Psoas muscle (tissue), 8 donors: ENCODE data around the gene ACOXL. TPM values are rescaled to one million over a fixed set of nuclear protein-coding genes. Genes with fewer than 3 reads are reported as not detected.
"Not testable (repeated sequence)": the region's sequence is repeated elsewhere in the genome, so short reads cannot be mapped to it uniquely, and the experiment has no call there.

Source experiments
- ATAC-seq, 4 donors: fragments of 200-7000 bp; cut with Tn5 transposase; one replicate each; pipeline ENCODE4 v1.9.1; 2020; ENCODE audit warnings: moderate library complexity in 3 of 4, mild to moderate bottlenecking in 2 of 4
- DNase-seq, 2 donors: peaks; one replicate each; pipeline ENCODE4 v3.0.0-alpha.2; 2020
- H3K27ac ChIP-seq: fragments of 200-600 bp; one replicate; pipeline ENCODE4 v1.8.0; 2022
- H3K27me3 ChIP-seq, 3 donors: fragments of 200-600 bp in 1 of 3; one replicate each; pipeline versions ENCODE4 v1.6.1 to v1.8.0; 2013 to 2022; ENCODE audit warnings: low read length in 2 of 3, mild to moderate bottlenecking in 2 of 3, moderate library complexity in 1 of 3; ENCODE audit not compliant: insufficient read depth in 3 of 3
- H3K36me3 ChIP-seq, 2 donors: fragments of 200-600 bp in 1 of 2; one replicate each; pipeline versions ENCODE4 v1.6.1 to v1.8.0; 2013 to 2022; ENCODE audit warnings: low read depth in 1 of 2, mild to moderate bottlenecking in 1 of 2, moderate library complexity in 1 of 2; ENCODE audit not compliant: insufficient read depth in 1 of 2
- H3K4me1 ChIP-seq: fragments of 200-600 bp; one replicate; pipeline ENCODE4 v1.8.0; 2022
- H3K4me3 ChIP-seq: fragments of 200-600 bp; one replicate; pipeline ENCODE4 v1.8.0; 2022; ENCODE audit warnings: mild to moderate bottlenecking
- H3K9me3 ChIP-seq: fragments of 200-600 bp; one replicate; pipeline ENCODE4 v1.8.0; 2022
- CTCF ChIP-seq: fragments of 200-600 bp; IDR thresholded peaks from one replicate; pipeline ENCODE4 v1.8.0; 2022; ENCODE audit warnings: antibody characterized with exemption
- WGBS, 3 donors: extraction: QIAGEN DNeasy Blood & Tissue Kit; methylation state at CpG; one replicate each; pipeline versions ENCODE4 v1.1.6 to v1.1.7; 2013; 5-methylcytosine and 5-hydroxymethylcytosine counted together
- intact Hi-C, 2 donors: fragments of 100-400 bp; cut with DNase I; formaldehyde crosslinking; loops; one replicate each; pipeline versions ENCODE4 v1.11.0 to v1.14.2; 2022
- polyA plus RNA-seq, 3 donors: library from polyadenylated mRNA; stranded (reverse); fragments of 200-250 nt; gene quantifications; one replicate each; pipeline ENCODE4 v1.2.3, GENCODE V29; 2013
- total RNA-seq, 4 donors: library from RNA; stranded (reverse); fragmentation: NEBNext Ultra II Directional in 2 of 4; extraction: Animal tissue kit (Norgen Biotek cat#: 25700) in 2 of 4; gene quantifications; one replicate each; pipeline versions ENCODE4 v1.2.1 to v1.2.4, GENCODE V29; 2021 to 2023
- donor health status: healthy with polysubstance abuse.
- donor health status: DM: no; HTN: no; CAD: no; lungs with moderate emphysema.
- donor health status: Bipolar disorder and iron deficiency.
- donor health status: healthy.
- donor health status: DM: yes; HTN: yes; CAD: no.
- donor health status: DM: no; HTN: no; CAD: no.
- donor health status: DM: no; HTN: no; CAD: no.
- donor health status: DM: yes; HTN: yes; CAD: no.

Gene ACOXL
- total and polyA plus RNA-seq, 7 donors = 0.01 TPM; not detected in 6

GRCh38 chr2:110958346-110959119, 226.2 kb downstream of the ACOXL start:
- Histone ChIP-seq H3K27me3 (no peaks in the 10 kb centered on the region), H3K4me1 (no peaks in the 10 kb centered on the region), H3K27ac (no peak overlapping the region), H3K9me3 (no peaks in the 10 kb centered on the region), H3K36me3 (no peaks in the 10 kb centered on the region), H3K4me3 (no peak overlapping the region)
- TF ChIP-seq CTCF = no peak
- DNase-seq (no peak), ATAC-seq (peak in 1 of 4 donors; percentile 35)
- intact Hi-C loops = no loop called here
- 58 to 82% (median 76%) methylated on average over 6 of the region's 6 CpGs for WGBS, 3 donors

DNA sequence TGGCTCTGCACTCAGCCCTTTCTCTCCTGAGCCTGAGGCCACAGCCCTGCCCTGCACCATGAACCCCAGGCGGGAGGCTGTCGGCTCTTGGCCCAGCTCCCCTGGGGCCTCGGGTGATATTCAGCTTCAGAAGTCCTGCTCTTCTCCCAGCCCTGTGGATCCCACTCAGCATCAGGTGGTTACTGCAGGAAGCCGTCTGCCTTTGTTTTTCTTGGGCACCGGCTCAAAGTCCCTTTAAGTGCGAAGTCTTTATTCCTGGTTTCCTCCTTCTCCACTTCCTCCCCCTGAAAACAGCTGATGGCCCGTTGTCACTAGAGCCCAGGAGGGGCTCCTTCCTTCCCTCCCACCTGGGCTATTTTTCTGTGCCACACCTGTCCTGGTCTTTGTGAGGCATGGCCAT, 226.8 kb downstream of the ACOXL start:
- Histone ChIP-seq H3K9me3 (no peaks in the 10 kb centered on the region), H3K4me1 (no peaks in the 10 kb centered on the region), H3K27me3 (no peaks in the 10 kb centered on the region), H3K36me3 (no peaks in the 10 kb centered on the region), H3K27ac (no peak overlapping the region), H3K4me3 (no peak overlapping the region)
- TF ChIP-seq CTCF = no peak
- DNase-seq (no peak), ATAC-seq (no peak)
- intact Hi-C loops = no loop called here
- WGBS, 3 donors = 62 to 80% (median 68%) methylated on average over 7 of the region's 7 CpGs

GRCh38 chr2:110960281-110960680, 227.9 kb downstream of the ACOXL start:
- WGBS, 3 donors = 52 to 73% (median 70%) methylated on average over 10 of the region's 10 CpGs
- intact Hi-C loops = no loop called here

GRCh38 chr2:110960954-110961353, 228.6 kb downstream of the ACOXL start:
- Histone ChIP-seq H3K4me3 (no peak overlapping the region), H3K27me3 (no peaks in the 10 kb centered on the region), H3K4me1 (no peaks in the 10 kb centered on the region), H3K27ac (no peak overlapping the region), H3K9me3 (no peaks in the 10 kb centered on the region), H3K36me3 (no peaks in the 10 kb centered on the region)
- no peak for ATAC-seq
- no peak for DNase-seq
- WGBS, 3 donors = 65 to 74% (median 73%) methylated on average over 2 of the region's 2 CpGs
- TF ChIP-seq CTCF = no peak
- intact Hi-C loops = no loop called here

More at GRCh38 chr2:110960281-110960680, 227.9 kb downstream of the ACOXL start:
- no peak overlapping the region for H3K4me3 ChIP-seq
- no peak for DNase-seq
- no peaks in the 10 kb centered on the region for H3K36me3 ChIP-seq
- no peaks in the 10 kb centered on the region for H3K27me3 ChIP-seq
- no peak overlapping the region for H3K27ac ChIP-seq
- no peak for ATAC-seq
- TF ChIP-seq CTCF = no peak
- H3K9me3 ChIP-seq = no peaks in the 10 kb centered on the region
- H3K4me1 ChIP-seq = no peaks in the 10 kb centered on the region

DNA sequence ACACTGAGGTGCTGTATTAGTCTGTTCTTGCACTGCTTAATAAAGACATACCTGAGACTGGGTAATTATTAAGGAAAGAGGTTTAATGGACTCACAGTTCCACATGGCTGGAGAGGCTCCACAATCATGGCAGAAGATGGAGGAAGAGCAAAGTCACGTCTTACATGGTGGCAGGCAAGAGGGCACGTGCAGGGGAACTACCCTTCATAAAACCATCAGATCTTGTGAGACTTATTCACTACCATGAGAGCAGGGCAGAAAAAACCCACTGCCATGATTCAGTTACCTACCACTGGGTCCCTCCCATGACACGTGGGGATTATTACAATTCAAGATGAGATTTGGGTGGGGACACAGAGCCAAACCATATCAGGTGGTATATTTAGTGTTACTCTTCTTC, 229.3 kb downstream of the ACOXL start:
- H3K27me3 ChIP-seq, H3K4me3 ChIP-seq, H3K9me3 ChIP-seq, H3K4me1 ChIP-seq, ATAC-seq, H3K36me3 ChIP-seq, intact Hi-C loops, H3K27ac ChIP-seq, DNase-seq: not testable (repeated sequence)
- 79 to 88% (median 84%) methylated on average over 3 of the region's 3 CpGs for WGBS, 3 donors
